Thoracic aorta (tissue), 2 donors: ENCODE measurements around the gene TMTC2. TPM values are rescaled to one million over a fixed set of nuclear protein-coding genes. Genes with fewer than 3 reads are reported as not detected.

ENCODE experiments used
- ATAC-seq: fragments of 150-250 bp; one replicate; pipeline ENCODE4 v1.8.0; 2017; ENCODE audit warnings: low read depth; ENCODE audit not compliant: insufficient number of reproducible peaks, low FRiP score
- DNase-seq: peaks from one replicate; pipeline ENCODE4 v3.0.0-alpha.2; 2020; ENCODE audit warnings: low spot score
- H3K27ac ChIP-seq, 2 donors: fragments of 200-600 bp; sonication (generic); 1 replicate in 1 of 2; 2 replicates in 1 of 2; pipeline ENCODE4 v1.5.1; 2016; ENCODE audit warnings: mild to moderate bottlenecking in 2 of 2, moderate library complexity in 2 of 2
- H3K27me3 ChIP-seq: fragments of 200-600 bp; sonication (generic); replicated peaks from 2 replicates; pipeline ENCODE4 v1.6.0; 2016; ENCODE audit warnings: mild to moderate bottlenecking; ENCODE audit not compliant: insufficient read depth
- H3K36me3 ChIP-seq: fragments of 200-600 bp; sonication (generic); one replicate; pipeline ENCODE4 v1.5.1; 2016
- H3K4me1 ChIP-seq, 2 donors: fragments of 200-600 bp; sonication (generic); 1 replicate in 1 of 2; 2 replicates in 1 of 2; pipeline versions ENCODE4 v1.5.1 to v1.6.0; 2016; ENCODE audit warnings: low read depth in 2 of 2, mild to moderate bottlenecking in 1 of 2; ENCODE audit not compliant: control insufficient read depth in 1 of 2
- H3K4me3 ChIP-seq: fragments of 200-600 bp; sonication (generic); 2 replicates; pipeline ENCODE4 v1.5.1; 2016; ENCODE audit warnings: mild to moderate bottlenecking
- H3K9me3 ChIP-seq: fragments of 200-600 bp; sonication (generic); 2 replicates; pipeline ENCODE4 v1.5.1; 2016
- total RNA-seq, 2 donors: library from RNA; depleted of rRNA; stranded (reverse); fragments of >200 nt; gene quantifications; one replicate each; pipeline versions ENCODE4 v1.1.0 to v1.2.3, GENCODE V29; 2016
- TF ChIP-seq, protein P1 (sequence below): fragments of 200-600 bp; sonication (generic); IDR thresholded peaks from one replicate; pipeline ENCODE4 v1.5.1; 2019; ENCODE audit warnings: antibody characterized with exemption

The TMTC2 gene
- total RNA-seq, 2 donors from 2014 or later: 2.8 to 8.6 TPM

DNA sequence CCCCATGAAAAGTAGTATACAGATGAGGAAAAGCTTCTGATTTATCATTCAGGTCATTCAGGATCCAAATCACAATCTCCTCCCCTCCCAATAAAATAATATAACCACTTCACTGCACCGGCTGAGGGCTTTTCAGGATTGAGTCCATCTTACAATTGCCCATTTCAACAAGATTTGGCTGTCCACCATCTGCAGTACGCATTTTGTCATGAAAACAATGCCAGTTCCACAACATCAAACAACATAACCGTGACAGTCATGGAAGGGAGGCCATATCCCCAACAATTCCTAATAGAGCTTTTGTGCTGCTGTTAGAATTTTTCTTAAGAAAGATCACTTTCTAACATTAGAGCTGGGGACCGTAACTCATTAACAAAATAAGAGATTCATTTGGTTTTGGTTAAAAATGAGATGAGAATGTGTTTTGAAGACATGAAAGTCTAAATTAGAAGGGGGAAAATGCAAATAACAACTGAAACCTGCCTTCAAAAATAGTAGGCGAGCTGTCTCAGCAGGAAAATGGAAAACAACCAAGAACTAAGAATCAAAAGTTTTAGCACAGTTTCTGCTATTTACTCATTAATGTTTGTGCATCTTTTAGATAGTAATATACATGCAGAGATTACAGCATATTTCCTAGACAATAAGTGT is 38.3 kb upstream of the TMTC2 start:
- DNase-seq (no peak), ATAC-seq (no peak)
- Histone ChIP-seq H3K36me3 (no peaks in the 10 kb centered on the region), H3K27me3 (no peaks in the 10 kb centered on the region), H3K4me1 (no peaks in the 10 kb centered on the region), H3K4me3 (no peak overlapping the region), H3K9me3 (no peaks in the 10 kb centered on the region), H3K27ac (no peak overlapping the region)
- TF ChIP-seq, protein P1, sequence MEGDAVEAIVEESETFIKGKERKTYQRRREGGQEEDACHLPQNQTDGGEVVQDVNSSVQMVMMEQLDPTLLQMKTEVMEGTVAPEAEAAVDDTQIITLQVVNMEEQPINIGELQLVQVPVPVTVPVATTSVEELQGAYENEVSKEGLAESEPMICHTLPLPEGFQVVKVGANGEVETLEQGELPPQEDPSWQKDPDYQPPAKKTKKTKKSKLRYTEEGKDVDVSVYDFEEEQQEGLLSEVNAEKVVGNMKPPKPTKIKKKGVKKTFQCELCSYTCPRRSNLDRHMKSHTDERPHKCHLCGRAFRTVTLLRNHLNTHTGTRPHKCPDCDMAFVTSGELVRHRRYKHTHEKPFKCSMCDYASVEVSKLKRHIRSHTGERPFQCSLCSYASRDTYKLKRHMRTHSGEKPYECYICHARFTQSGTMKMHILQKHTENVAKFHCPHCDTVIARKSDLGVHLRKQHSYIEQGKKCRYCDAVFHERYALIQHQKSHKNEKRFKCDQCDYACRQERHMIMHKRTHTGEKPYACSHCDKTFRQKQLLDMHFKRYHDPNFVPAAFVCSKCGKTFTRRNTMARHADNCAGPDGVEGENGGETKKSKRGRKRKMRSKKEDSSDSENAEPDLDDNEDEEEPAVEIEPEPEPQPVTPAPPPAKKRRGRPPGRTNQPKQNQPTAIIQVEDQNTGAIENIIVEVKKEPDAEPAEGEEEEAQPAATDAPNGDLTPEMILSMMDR: no peak

DNA sequence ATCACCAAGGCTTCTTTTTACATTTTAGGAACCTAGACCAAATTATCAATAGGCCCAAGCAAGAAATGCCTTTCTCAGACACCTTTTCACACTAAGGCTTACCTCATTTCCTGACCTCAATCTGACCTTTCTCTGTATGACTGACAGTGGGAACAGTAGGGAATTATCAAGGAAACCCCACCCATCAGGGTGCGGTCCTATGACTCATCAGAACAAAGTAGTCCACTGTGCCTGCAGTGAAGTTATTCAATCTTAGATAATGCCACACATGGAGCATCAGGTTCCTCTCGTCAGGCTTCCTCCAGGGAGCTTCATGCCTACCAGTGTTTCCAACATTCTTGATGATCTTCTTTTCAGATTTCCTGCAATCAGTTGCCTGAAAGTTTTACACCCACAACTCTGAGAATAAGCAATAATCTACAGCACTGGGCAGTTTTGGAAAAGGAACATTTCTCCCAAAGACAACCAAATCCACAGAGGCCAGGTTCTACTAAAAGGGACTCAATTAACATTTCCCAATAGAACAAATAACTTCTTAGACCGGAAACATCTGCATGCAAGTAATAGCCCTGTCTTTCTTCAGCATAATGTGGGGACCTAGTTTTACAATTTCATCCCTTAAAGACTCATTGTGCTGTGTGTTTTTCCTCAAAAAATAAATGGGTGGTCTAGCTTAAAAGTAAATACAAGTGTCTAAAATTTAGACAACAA is 35.9 kb upstream of the TMTC2 start:
- TF ChIP-seq, protein P1: no peak
- no peaks in the 10 kb centered on the region for H3K27me3 ChIP-seq
- no peak overlapping the region for H3K27ac ChIP-seq
- no peaks in the 10 kb centered on the region for H3K36me3 ChIP-seq
- ATAC-seq (no peak), DNase-seq (no peak)
- no peaks in the 10 kb centered on the region for H3K9me3 ChIP-seq
- H3K4me1 ChIP-seq: no peaks in the 10 kb centered on the region
- no peak overlapping the region for H3K4me3 ChIP-seq

DNA sequence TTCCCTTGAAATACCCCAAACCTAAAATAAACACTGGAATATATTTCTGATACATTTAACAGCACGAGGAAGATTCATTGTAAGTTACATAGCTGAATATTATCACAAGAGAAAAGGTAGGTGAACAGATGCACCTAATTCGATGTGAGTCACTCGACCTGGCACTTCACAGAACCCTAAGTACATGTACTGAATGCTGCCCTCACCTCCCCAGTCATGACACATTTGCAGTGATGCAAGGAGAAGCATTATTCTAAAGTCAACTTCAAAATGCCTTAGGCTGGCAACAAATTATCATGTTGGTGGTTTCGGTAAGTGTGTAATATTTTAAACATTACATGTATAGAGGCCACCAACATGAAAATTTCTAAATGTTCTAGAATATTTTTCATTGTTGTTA is 35.2 kb upstream of the TMTC2 start:
- ATAC-seq (no peak), DNase-seq (no peak)
- H3K4me3 ChIP-seq: no peak overlapping the region
- TF ChIP-seq, protein P1: no peak
- no peaks in the 10 kb centered on the region for H3K36me3 ChIP-seq
- no peaks in the 10 kb centered on the region for H3K9me3 ChIP-seq
- H3K27ac ChIP-seq: no peak overlapping the region
- no peaks in the 10 kb centered on the region for H3K4me1 ChIP-seq
- H3K27me3 ChIP-seq: no peaks in the 10 kb centered on the region

- Histone ChIP-seq H3K9me3 (no peaks in the 10 kb centered on the region), H3K27ac (no peak overlapping the region), H3K36me3 (no peaks in the 10 kb centered on the region), H3K4me1 (no peaks in the 10 kb centered on the region), H3K4me3 (no peak overlapping the region), H3K27me3 (no peaks in the 10 kb centered on the region)
- DNase-seq: no peak
- ATAC-seq: no peak
- TF ChIP-seq, protein P1: no peak
Observed at GRCh38 chr12:82652071-82652470, 34.6 kb upstream of the TMTC2 start.

DNA sequence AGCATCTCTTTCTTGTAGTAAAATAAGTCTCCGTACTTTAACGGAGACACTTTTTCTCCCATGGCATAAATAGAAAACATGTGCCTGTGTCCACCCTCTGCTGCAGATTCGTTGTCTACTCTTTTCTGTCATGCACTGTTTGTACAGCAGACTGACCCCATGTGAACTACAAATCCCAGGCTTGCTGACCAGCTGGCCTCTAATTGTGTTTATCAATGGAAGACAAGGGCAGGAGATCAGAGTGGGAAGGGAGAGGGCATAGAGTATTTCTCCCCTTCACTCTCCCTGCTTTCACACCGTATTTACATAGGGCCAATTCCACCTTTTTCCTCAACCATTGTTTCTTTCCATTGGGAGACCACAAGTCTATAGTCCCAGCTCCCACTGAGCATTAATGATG is 31.0 kb upstream of the TMTC2 start:
- Histone ChIP-seq H3K4me1 (no peaks in the 10 kb centered on the region), H3K36me3 (no peaks in the 10 kb centered on the region), H3K9me3 (no peaks in the 10 kb centered on the region), H3K27ac (no peak overlapping the region), H3K4me3 (no peak overlapping the region), H3K27me3 (no peaks in the 10 kb centered on the region)
- TF ChIP-seq, protein P1: no peak
- ATAC-seq: no peak
- DNase-seq: no peak
